Astrocyte of the spinal cord (primary cell): ENCODE data around the gene SENP7.
"Not testable (repeated sequence)": the region's sequence is repeated elsewhere in the genome, so short reads cannot be mapped to it uniquely, and the experiment has no call there.

Experiments
- DNase-seq: peaks from one replicate; pipeline ENCODE4 v3.0.0; 2011; ENCODE audit warnings: low read depth, low spot score
- H3K4me3 ChIP-seq: 2 replicates; pipeline ENCODE4 v1.5.1; 2011; ENCODE audit warnings: low read depth, mild to moderate bottlenecking, low read length, moderate library complexity
- CTCF ChIP-seq: IDR thresholded peaks from 2 replicates; pipeline ENCODE4 v1.5.1; 2012; ENCODE audit warnings: low read depth, mild to moderate bottlenecking, low read length, inconsistent platforms
- in situ Hi-C: cut with HindIII; loops from 2 replicates; pipeline ENCODE4 v1.10.0; 2017; ENCODE audit warnings: low sequenced_read_pairs

SENP7 gene

DNA sequence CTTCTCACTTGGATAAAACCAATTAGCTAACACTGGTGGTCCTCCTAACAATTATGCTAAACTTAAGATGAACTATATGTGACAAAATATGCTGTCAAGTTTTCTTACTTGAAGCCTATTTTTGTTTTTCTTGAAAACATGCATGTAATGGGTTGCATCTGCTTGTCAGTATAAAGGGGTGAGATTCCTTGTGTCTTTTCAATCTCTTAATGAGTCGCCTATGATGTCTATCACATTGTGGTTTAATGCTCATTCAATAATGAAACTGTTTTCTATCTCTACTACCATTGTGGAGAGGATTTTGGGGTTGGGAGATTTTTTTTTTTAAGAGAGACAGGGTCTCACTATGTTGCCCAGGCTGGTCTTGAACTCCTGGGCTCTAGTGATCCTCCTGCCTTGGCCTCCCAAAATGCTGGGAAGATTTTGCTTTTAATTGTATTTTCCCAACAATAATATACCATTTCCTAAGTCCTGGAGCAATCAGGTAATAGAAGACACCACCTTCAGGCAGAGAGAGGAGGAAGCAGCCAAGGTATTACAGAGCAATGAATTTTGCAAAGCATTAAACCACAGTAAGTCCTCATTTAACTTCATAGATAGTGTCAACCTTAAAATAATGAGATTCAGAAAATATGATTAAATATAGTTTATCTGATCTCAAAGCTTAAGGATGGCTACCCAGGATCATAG, 31.3 kb upstream of the SENP7 start:
- in situ Hi-C loops: no loop called here
- no peak for DNase-seq

GRCh38 chr3:101542957-101543356, 29.9 kb upstream of the SENP7 start:
- in situ Hi-C loops: no loop called here
- no peak for DNase-seq
- TF ChIP-seq CTCF: no peak
- H3K4me3 ChIP-seq: no peak overlapping the region

More for the DNA sequence above, 31.3 kb upstream of the SENP7 start:
- TF ChIP-seq CTCF: peak; percentile 4
- no peak overlapping the region for H3K4me3 ChIP-seq

GRCh38 chr3:101536955-101537354, 23.9 kb upstream of the SENP7 start:
- DNase-seq, in situ Hi-C loops, H3K4me3 ChIP-seq: not testable (repeated sequence)

- in situ Hi-C loops: no loop called here
- no peak for DNase-seq
- H3K4me3 ChIP-seq: no peak overlapping the region
- TF ChIP-seq CTCF: no peak
Observed at GRCh38 chr3:101536266-101536665, 23.3 kb upstream of the SENP7 start.

GRCh38 chr3:101535221-101535620, 22.2 kb upstream of the SENP7 start:
- DNase-seq: no peak
- in situ Hi-C loops: no loop called here
- H3K4me3 ChIP-seq: no peak overlapping the region
- no peak for TF ChIP-seq CTCF

- H3K4me3 ChIP-seq: no peak overlapping the region
- TF ChIP-seq CTCF: no peak
- in situ Hi-C loops: no loop called here
- no peak for DNase-seq
Observed at GRCh38 chr3:101533603-101533968, 20.6 kb upstream of the SENP7 start.

DNA sequence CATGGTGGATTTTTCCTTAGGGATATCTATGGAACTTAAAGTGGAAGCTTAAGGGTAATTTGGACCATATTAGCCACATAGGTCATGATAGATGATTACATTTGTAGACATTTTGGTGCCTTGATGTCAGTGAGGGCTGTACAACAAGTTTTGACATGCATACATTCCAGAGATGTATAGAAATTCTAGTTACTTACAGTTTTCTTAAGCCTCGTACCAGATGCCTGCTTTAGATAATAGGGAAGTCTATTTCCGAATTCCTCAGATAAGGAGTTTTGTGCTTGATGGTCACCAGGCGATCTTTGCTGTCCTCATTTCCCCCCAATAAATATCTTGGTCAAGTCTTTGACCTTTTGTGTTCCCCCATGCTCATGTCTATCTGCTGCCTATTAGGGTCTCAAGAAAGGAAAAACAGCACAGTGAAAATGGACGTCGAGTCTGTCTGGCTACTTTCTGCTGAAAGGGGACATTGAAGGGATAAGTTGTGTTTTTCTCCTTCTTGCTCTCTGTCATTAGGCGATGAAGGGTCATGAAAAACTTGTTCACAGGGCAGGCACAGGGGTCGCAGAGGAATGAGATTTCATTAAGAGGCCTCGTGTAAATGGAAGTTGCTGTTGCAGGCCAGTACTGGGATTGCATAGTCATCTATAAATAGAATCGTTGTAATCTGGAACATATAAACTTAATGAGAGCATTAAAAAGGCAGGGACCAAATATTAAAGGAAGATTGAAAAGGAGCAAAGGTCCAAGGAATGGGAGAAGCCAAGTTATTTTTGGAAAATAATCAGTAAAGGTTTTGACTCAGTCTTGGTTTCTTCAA, 20.0 kb upstream of the SENP7 start:
- in situ Hi-C loops: no loop called here
- no peak for TF ChIP-seq CTCF
- no peak overlapping the region for H3K4me3 ChIP-seq
- no peak for DNase-seq
